C1 segment of cervical spinal cord (tissue), 14 donors: ENCODE data around the gene OSGIN1.

Experiments
- DNase-seq, 14 donors: peaks; one replicate each; lab custom pipeline; 2025; lab: John Stamatoyannopoulos, UW

The OSGIN1 gene

DNA sequence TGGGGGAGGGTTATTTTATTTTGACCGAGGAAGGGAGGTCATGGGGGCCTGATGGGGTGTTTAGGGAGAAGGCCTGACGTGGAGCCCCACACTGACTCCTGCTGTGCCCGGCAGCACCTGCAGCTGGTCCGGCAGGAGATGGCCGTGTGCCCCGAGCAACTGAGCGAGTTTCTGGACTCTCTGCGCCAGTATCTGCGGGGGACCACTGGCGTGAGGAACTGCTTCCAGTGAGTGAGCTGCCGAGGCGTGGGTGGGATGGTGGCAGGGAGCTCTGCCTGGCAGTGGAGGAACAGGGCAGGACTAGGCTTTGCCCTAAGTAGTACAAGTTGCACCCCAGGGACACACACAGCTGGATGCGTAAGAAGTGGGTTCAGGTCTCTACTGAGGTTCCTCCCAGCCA, 45.1 kb downstream of the OSGIN1 start:
- no peak for DNase-seq

- no peak for DNase-seq
Observed at GRCh38 chr16:84000989-84001642, 48.1 kb downstream of the OSGIN1 start.

- DNase-seq = no peak
Observed at GRCh38 chr16:84001726-84002125, 48.7 kb downstream of the OSGIN1 start.

DNA sequence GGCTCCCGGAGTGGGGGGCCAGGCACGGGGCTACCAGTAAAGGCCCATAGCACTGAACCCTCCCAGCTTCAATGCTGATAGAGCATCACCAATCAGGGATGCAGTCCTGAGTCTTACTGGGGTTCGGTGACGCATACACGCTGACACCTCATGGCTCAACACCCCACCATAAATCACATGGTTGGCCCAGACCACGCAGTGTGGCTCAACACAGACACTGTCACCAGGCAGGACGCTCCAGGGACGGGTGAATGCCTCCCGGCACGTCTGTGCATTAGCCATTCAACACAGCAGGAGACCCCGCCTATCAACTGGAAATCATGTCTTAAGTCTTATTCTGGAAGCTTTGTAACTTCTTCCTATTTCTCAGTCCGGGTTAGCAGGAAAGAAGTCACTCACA, 50.0 kb downstream of the OSGIN1 start:
- DNase-seq = no peak

DNA sequence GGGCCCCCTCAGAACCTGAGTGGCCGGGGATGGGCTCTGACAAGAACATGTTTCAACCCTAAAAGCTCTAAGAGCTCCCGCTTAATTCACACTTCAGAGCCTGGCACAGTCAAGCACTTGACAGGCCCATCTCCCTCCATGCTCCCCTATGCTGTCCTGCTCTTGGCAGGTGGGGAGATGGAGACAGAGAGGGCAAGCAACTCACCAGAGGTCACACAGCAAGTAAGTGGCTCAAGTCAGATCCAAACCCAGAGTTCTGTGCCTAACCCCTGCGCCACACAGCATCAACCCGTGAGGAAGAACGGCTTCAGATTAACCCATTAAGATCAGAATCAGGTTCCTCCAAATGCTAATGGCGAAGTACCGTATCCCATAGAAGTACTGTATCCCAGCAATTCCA, 51.4 kb downstream of the OSGIN1 start:
- DNase-seq = no peak

- no peak for DNase-seq
Observed at GRCh38 chr16:84005391-84005790, 52.4 kb downstream of the OSGIN1 start.

GRCh38 chr16:84007520-84007919, 54.5 kb downstream of the OSGIN1 start:
- no peak for DNase-seq

- DNase-seq = peak in 1 of 14 donors; percentile 6
Observed at GRCh38 chr16:84007965-84008364, 54.9 kb downstream of the OSGIN1 start.

- DNase-seq = no peak
Observed at GRCh38 chr16:84009282-84009681, 56.2 kb downstream of the OSGIN1 start.

- no peak for DNase-seq
Observed at GRCh38 chr16:84013787-84014569, 60.9 kb downstream of the OSGIN1 start.

- DNase-seq = no peak
Observed at GRCh38 chr16:84014570-84015327, 61.7 kb downstream of the OSGIN1 start.

DNA sequence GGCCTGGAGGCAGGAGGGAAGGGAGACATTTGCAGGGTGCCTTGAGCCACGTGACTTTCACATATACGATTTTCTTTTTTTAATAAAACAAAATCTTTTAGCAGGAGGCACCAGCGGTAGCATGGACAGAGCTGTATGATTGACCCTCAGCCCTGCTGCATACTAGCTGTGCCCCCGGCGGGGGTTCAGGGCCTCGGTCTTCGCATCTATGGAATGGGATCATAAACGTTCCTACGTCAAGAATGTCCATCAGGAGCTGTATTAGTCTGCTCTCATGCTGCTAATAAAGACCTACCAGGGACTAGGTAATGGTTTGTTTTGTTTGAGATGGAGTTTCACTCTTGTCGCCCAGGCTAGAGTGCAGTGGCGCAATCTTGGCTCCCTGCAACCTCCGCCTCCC, 62.4 kb downstream of the OSGIN1 start:
- no peak for DNase-seq
